ENCODE measurements around the gene CFDP1. TPM values are rescaled to one million over a fixed set of nuclear protein-coding genes. Genes with fewer than 3 reads are reported as not detected.

Gene CFDP1
- total RNA-seq, 3 donors from 2014 or later (not counting 1 experiment from before 2014, with no cell fraction given), result 32.2 to 38.8 (median 32.3) TPM

DNA sequence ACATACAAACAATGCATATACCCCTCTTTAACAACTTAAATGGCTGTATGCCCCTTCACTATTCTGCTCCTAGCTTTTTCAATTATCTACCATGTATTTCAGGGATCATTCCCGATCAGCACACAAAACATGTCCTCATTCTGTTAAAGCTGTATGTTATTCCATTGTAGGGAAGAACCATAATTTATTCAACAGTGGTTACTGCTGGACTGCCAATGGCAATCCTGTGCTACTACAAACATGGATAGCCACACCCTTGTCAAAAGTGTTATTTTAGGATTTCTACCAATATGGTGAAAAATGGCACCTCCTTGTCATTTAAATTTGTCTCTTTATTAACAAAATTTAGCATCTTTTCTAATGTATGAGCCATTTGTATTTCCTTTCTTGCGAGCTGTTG, 96.8 kb downstream of the CFDP1 start:
- 100% methylated on average over 1 of the region's 2 CpGs for WGBS (ENCODE audit: insufficient coverage)

DNA sequence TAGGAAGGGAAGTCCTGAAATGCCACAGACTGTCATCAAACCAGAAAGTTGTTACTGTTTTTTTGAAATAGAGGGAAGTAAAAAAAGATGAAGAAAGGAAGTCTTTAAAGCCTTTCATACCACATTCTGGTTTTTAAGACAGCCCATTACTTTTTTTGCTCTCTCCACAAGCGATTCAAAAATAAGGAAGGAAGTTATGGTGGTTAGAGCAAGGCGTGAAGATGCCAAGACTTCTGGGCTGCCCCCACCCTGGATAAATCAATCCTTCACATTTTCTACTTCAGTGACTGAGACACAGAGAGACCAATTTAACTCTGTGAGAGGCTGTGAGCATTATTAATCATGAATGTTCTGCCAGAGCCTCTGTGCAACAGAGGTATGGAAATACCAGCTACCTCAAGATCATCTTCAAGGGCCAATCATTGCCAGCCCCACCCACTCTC, 99.6 kb downstream of the CFDP1 start:
- H3K36me3 Mint-ChIP-seq, result peaks cover 5% of the 10 kb centered on the region
- Histone ChIP-seq H3K36me3 (ENCODE audit: control insufficient read depth, insufficient read depth, low read length) (no peaks in the 10 kb centered on the region), H3K27ac (ENCODE audit: low read length) (no peak overlapping the region), H3K27me3 (ENCODE audit: control insufficient read depth, insufficient read depth, low read length) (no peaks in the 10 kb centered on the region), H3K9me3 (ENCODE audit: control insufficient read depth, insufficient read depth, low read length) (no peaks in the 10 kb centered on the region), H3K4me1 (ENCODE audit: control insufficient read depth, insufficient read depth, low read length) (peaks cover 11% of the 10 kb centered on the region), H3K4me3 (ENCODE audit: low read length) (no peak overlapping the region)
- ATAC-seq, result peak in 2 of 3 donors; percentile 24 to 30
- TF ChIP-seq, protein P1, sequence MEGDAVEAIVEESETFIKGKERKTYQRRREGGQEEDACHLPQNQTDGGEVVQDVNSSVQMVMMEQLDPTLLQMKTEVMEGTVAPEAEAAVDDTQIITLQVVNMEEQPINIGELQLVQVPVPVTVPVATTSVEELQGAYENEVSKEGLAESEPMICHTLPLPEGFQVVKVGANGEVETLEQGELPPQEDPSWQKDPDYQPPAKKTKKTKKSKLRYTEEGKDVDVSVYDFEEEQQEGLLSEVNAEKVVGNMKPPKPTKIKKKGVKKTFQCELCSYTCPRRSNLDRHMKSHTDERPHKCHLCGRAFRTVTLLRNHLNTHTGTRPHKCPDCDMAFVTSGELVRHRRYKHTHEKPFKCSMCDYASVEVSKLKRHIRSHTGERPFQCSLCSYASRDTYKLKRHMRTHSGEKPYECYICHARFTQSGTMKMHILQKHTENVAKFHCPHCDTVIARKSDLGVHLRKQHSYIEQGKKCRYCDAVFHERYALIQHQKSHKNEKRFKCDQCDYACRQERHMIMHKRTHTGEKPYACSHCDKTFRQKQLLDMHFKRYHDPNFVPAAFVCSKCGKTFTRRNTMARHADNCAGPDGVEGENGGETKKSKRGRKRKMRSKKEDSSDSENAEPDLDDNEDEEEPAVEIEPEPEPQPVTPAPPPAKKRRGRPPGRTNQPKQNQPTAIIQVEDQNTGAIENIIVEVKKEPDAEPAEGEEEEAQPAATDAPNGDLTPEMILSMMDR (IDR thresholded peaks at IDR 0.05), result no peak
- no peaks in the 10 kb centered on the region for H3K9me3 Mint-ChIP-seq
- intact Hi-C loops (cut with micrococcal nuclease), result no loop called here
- no peak for DNase-seq
- H3K4me1 Mint-ChIP-seq, result peaks cover 15 to 16% of the 10 kb centered on the region in 2 donors
- H3K4me3 Mint-ChIP-seq, result no peak overlapping the region
- H3K27me3 Mint-ChIP-seq (ENCODE audit: low read depth in 2 of 2), result peaks cover 2 to 17% of the 10 kb centered on the region in 2 donors
- WGBS (ENCODE audit: insufficient coverage), result no CpG with 5 or more reads among the region's 2 CpGs
- peak overlapping the region in 1 of 2 donors; percentile 65 for H3K27ac Mint-ChIP-seq

More for the DNA sequence above, 96.8 kb downstream of the CFDP1 start:
- Mint-ChIP-seq H3K4me3 (no peak overlapping the region), H3K27ac (no peak overlapping the region), H3K36me3 (peaks cover 12% of the 10 kb centered on the region), H3K27me3 (ENCODE audit: low read depth in 2 of 2) (peaks cover 6 to 17% of the 10 kb centered on the region in 2 donors), H3K4me1 (peaks cover 15 to 16% of the 10 kb centered on the region in 2 donors), H3K9me3 (no peaks in the 10 kb centered on the region)
- TF ChIP-seq, protein P1 (IDR thresholded peaks at IDR 0.05), result no peak
- DNase-seq (no peak), ATAC-seq (no peak)
- Histone ChIP-seq H3K4me3 (ENCODE audit: low read length) (no peak overlapping the region), H3K27me3 (ENCODE audit: control insufficient read depth, insufficient read depth, low read length) (no peaks in the 10 kb centered on the region), H3K4me1 (ENCODE audit: control insufficient read depth, insufficient read depth, low read length) (peaks cover 11% of the 10 kb centered on the region), H3K27ac (ENCODE audit: low read length) (no peak overlapping the region), H3K36me3 (ENCODE audit: control insufficient read depth, insufficient read depth, low read length) (no peaks in the 10 kb centered on the region), H3K9me3 (ENCODE audit: control insufficient read depth, insufficient read depth, low read length) (no peaks in the 10 kb centered on the region)
- intact Hi-C loops (cut with micrococcal nuclease), result no loop called here

DNA sequence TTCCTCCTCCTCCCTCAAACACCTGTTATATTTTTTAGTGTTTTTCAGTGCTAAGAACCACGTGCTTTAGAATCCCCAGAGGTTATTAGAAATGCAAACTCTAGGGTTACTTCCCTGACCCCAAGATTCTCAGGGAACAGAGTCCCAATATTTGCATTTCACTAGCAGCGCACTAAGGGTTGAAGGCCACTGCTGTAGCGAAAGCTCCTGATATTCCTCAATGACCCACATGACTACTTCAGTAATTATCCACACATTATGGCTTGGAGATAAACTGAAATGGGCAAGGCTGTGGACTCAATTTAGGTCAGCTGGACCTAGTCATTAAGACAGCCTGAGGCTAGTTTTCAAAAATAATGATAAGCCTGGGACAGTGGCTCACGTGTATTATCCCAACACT, 103.4 kb downstream of the CFDP1 start:
- Mint-ChIP-seq H3K27me3 (ENCODE audit: low read depth in 2 of 2) (peaks cover 20 to 22% of the 10 kb centered on the region in 2 donors), H3K36me3 (peaks cover 14% of the 10 kb centered on the region), H3K9me3 (no peaks in the 10 kb centered on the region), H3K4me3 (no peak overlapping the region), H3K27ac (no peak overlapping the region), H3K4me1 (peaks cover 15 to 22% of the 10 kb centered on the region in 2 donors)
- intact Hi-C loops (cut with micrococcal nuclease), result no loop called here
- DNase-seq (no peak), ATAC-seq (no peak)
- TF ChIP-seq, protein P1 (IDR thresholded peaks at IDR 0.05), result no peak
- Histone ChIP-seq H3K36me3 (ENCODE audit: control insufficient read depth, insufficient read depth, low read length) (peaks cover under 1% of the 10 kb centered on the region), H3K9me3 (ENCODE audit: control insufficient read depth, insufficient read depth, low read length) (no peaks in the 10 kb centered on the region), H3K4me1 (ENCODE audit: control insufficient read depth, insufficient read depth, low read length) (peaks cover 11% of the 10 kb centered on the region), H3K27me3 (ENCODE audit: control insufficient read depth, insufficient read depth, low read length) (peaks cover 5% of the 10 kb centered on the region), H3K4me3 (ENCODE audit: low read length) (no peak overlapping the region), H3K27ac (ENCODE audit: low read length) (no peak overlapping the region)
- WGBS (ENCODE audit: insufficient coverage), result 97% methylated on average over 4 of the region's 4 CpGs

DNA sequence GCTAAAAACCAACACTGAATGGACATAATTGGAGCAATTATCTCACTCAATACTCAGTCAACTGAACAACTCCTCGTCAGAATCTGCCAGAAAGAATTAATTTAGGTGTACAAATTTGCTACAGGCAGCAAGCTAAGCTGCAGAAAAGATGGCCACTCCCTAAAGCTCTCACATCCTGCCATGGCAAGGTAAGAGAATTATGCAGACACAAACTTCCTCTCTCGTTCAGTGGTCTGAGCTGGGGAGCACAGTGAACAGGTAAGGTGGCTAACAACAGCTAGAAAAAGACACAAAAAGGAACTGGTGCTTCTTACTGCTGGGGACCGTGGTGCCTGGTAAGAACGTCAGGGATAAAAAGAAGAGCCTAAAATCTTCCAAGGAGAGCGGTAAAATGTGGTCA, 107.0 kb downstream of the CFDP1 start:
- no peak overlapping the region for H3K27ac Mint-ChIP-seq
- H3K4me1 Mint-ChIP-seq, result peaks cover 3 to 14% of the 10 kb centered on the region in 2 donors
- H3K4me3 Mint-ChIP-seq, result no peak overlapping the region
- intact Hi-C loops (cut with micrococcal nuclease), result no loop called here
- no peaks in the 10 kb centered on the region for H3K4me1 ChIP-seq (ENCODE audit: control insufficient read depth, insufficient read depth, low read length)
- H3K9me3 Mint-ChIP-seq, result no peaks in the 10 kb centered on the region
- TF ChIP-seq, protein P1 (IDR thresholded peaks at IDR 0.05), result no peak
- H3K4me3 ChIP-seq (ENCODE audit: low read length), result no peak overlapping the region
- no peak overlapping the region for H3K27ac ChIP-seq (ENCODE audit: low read length)
- no peaks in the 10 kb centered on the region for H3K9me3 ChIP-seq (ENCODE audit: control insufficient read depth, insufficient read depth, low read length)
- ATAC-seq, result no peak
- DNase-seq, result peak in 1 of 2 donors; percentile 35
- peaks cover 2% of the 10 kb centered on the region for H3K36me3 ChIP-seq (ENCODE audit: control insufficient read depth, insufficient read depth, low read length)
- H3K27me3 ChIP-seq (ENCODE audit: control insufficient read depth, insufficient read depth, low read length), result peaks cover 24% of the 10 kb centered on the region
- peaks cover 38 to 45% of the 10 kb centered on the region in 2 donors for H3K27me3 Mint-ChIP-seq (ENCODE audit: low read depth in 2 of 2)
- peaks cover 22% of the 10 kb centered on the region for H3K36me3 Mint-ChIP-seq
- WGBS (ENCODE audit: insufficient coverage), result 89% methylated on average over 5 of the region's 5 CpGs
